SK-N-SH (cell line): ENCODE results near the gene KRTAP20-3.

Experiments used
- FOXM1 ChIP-seq: IDR thresholded peaks from 2 replicates; pipeline ENCODE4 v1.4.0; 2012; ENCODE audit warnings: low read depth, mild to moderate bottlenecking
- MEF2A ChIP-seq: IDR thresholded peaks from 2 replicates; pipeline ENCODE4 v1.4.0; 2012; ENCODE audit warnings: low read depth, borderline replicate concordance
- POLR2AphosphoS5 ChIP-seq: IDR thresholded peaks from 2 replicates; pipeline ENCODE4 v1.6.1; 2012; ENCODE audit warnings: low read depth, low read length
- RAD21 ChIP-seq: IDR thresholded peaks from 2 replicates; pipeline ENCODE4 v1.6.1; 2012; ENCODE audit warnings: mild to moderate bottlenecking, low read length
- TAF1 ChIP-seq: IDR thresholded peaks from 2 replicates; pipeline ENCODE4 v1.6.1; 2012; ENCODE audit warnings: low read depth, mild to moderate bottlenecking, low read length, moderate library complexity, borderline replicate concordance
- TCF12 ChIP-seq: IDR thresholded peaks from 2 replicates; pipeline ENCODE4 v1.4.0; 2012
- TF ChIP-seq, protein P1 (sequence below): fragments of 200-600 bp; sonication (generic); IDR thresholded peaks from 2 replicates; pipeline ENCODE4 v1.6.1; 2017; ENCODE audit warnings: antibody characterized with exemption, mild to moderate bottlenecking, moderate library complexity
- TF ChIP-seq, protein P2 (sequence below): fragments of 150-350 bp; IDR thresholded peaks from 2 replicates; pipeline ENCODE4 v1.6.1; 2016; ENCODE audit warnings: mild to moderate bottlenecking, low read depth, low read length
- TF ChIP-seq, protein P3 (sequence below): fragments of 150-350 bp; IDR thresholded peaks from 2 replicates; pipeline ENCODE4 v1.6.1; 2017; ENCODE audit warnings: antibody characterized with exemption, low read length, low read depth, borderline replicate concordance
- TF ChIP-seq, protein P4 (sequence below): IDR thresholded peaks from 2 replicates; pipeline ENCODE4 v1.4.0; 2012; ENCODE audit warnings: low read depth
- TF ChIP-seq, protein P5 (sequence below): IDR thresholded peaks from 2 replicates; pipeline ENCODE4 v1.4.0; 2012; ENCODE audit warnings: low read depth, borderline replicate concordance
- TF ChIP-seq, protein P6 (sequence below): IDR thresholded peaks from 2 replicates; pipeline ENCODE4; 2012

DNA sequence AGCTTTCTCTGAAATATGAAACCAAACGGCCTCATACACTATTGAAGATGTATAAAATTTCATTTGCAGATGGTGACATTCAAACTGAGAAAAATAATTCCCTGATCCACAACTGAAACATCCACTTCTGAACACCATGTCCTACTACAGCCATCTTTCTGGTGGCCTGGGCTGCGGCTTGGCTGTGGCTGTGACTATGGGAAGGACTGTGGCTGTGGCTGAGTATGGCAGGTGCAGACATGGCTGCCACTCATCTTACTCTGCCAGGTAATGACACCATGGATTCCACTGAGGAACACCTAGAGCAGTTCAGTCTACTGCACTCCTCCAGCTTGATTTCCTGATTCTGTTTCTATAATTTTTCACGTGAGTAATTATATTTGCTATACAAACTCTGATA, 22.1 kb upstream of the KRTAP20-3 start, which contains the start of gene KRTAP20-4:
- no peak for TF ChIP-seq FOXM1
- no peak for TF ChIP-seq TCF12
- TF ChIP-seq, protein P1, sequence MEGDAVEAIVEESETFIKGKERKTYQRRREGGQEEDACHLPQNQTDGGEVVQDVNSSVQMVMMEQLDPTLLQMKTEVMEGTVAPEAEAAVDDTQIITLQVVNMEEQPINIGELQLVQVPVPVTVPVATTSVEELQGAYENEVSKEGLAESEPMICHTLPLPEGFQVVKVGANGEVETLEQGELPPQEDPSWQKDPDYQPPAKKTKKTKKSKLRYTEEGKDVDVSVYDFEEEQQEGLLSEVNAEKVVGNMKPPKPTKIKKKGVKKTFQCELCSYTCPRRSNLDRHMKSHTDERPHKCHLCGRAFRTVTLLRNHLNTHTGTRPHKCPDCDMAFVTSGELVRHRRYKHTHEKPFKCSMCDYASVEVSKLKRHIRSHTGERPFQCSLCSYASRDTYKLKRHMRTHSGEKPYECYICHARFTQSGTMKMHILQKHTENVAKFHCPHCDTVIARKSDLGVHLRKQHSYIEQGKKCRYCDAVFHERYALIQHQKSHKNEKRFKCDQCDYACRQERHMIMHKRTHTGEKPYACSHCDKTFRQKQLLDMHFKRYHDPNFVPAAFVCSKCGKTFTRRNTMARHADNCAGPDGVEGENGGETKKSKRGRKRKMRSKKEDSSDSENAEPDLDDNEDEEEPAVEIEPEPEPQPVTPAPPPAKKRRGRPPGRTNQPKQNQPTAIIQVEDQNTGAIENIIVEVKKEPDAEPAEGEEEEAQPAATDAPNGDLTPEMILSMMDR, result no peak
- TF ChIP-seq MEF2A, result no peak
- TF ChIP-seq, protein P2, sequence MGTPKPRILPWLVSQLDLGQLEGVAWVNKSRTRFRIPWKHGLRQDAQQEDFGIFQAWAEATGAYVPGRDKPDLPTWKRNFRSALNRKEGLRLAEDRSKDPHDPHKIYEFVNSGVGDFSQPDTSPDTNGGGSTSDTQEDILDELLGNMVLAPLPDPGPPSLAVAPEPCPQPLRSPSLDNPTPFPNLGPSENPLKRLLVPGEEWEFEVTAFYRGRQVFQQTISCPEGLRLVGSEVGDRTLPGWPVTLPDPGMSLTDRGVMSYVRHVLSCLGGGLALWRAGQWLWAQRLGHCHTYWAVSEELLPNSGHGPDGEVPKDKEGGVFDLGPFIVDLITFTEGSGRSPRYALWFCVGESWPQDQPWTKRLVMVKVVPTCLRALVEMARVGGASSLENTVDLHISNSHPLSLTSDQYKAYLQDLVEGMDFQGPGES, result no peak
- TF ChIP-seq, protein P3, sequence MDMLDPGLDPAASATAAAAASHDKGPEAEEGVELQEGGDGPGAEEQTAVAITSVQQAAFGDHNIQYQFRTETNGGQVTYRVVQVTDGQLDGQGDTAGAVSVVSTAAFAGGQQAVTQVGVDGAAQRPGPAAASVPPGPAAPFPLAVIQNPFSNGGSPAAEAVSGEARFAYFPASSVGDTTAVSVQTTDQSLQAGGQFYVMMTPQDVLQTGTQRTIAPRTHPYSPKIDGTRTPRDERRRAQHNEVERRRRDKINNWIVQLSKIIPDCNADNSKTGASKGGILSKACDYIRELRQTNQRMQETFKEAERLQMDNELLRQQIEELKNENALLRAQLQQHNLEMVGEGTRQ, result no peak
- TF ChIP-seq, protein P4, sequence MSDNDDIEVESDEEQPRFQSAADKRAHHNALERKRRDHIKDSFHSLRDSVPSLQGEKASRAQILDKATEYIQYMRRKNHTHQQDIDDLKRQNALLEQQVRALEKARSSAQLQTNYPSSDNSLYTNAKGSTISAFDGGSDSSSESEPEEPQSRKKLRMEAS, result no peak
- TF ChIP-seq, protein P5, sequence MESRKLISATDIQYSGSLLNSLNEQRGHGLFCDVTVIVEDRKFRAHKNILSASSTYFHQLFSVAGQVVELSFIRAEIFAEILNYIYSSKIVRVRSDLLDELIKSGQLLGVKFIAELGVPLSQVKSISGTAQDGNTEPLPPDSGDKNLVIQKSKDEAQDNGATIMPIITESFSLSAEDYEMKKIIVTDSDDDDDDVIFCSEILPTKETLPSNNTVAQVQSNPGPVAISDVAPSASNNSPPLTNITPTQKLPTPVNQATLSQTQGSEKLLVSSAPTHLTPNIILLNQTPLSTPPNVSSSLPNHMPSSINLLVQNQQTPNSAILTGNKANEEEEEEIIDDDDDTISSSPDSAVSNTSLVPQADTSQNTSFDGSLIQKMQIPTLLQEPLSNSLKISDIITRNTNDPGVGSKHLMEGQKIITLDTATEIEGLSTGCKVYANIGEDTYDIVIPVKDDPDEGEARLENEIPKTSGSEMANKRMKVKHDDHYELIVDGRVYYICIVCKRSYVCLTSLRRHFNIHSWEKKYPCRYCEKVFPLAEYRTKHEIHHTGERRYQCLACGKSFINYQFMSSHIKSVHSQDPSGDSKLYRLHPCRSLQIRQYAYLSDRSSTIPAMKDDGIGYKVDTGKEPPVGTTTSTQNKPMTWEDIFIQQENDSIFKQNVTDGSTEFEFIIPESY, result no peak
- TF ChIP-seq, protein P6, sequence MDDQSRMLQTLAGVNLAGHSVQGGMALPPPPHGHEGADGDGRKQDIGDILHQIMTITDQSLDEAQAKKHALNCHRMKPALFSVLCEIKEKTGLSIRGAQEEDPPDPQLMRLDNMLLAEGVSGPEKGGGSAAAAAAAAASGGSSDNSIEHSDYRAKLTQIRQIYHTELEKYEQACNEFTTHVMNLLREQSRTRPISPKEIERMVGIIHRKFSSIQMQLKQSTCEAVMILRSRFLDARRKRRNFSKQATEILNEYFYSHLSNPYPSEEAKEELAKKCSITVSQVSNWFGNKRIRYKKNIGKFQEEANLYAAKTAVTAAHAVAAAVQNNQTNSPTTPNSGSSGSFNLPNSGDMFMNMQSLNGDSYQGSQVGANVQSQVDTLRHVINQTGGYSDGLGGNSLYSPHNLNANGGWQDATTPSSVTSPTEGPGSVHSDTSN, result no peak
- no peak for TF ChIP-seq RAD21
- no peak for TF ChIP-seq POLR2AphosphoS5
- TF ChIP-seq TAF1, result no peak
